Right atrium auricular region (tissue), 2 donors: ENCODE data around the gene TTLL6. TPM values are rescaled to one million over a fixed set of nuclear protein-coding genes. Genes with fewer than 3 reads are reported as not detected.

Experiments used
- DNase-seq: peaks from one replicate; pipeline ENCODE4 v3.0.0-alpha.2; 2019; ENCODE audit warnings: low spot score
- H3K27ac ChIP-seq, 2 donors: fragments of 200-600 bp; sonication (generic); 1 replicate in 1 of 2; 2 replicates in 1 of 2; pipeline ENCODE4 v1.5.1; 2016 to 2019
- H3K27me3 ChIP-seq, 2 donors: fragments of 200-600 bp; sonication (generic); one replicate each; pipeline versions ENCODE4 v1.5.1 to v1.6.0; 2017 to 2019
- H3K36me3 ChIP-seq: fragments of 200-600 bp; sonication (generic); one replicate; pipeline ENCODE4 v1.5.1; 2016
- H3K4me1 ChIP-seq, 2 donors: fragments of 200-600 bp; sonication (generic); one replicate each; pipeline versions ENCODE4 v1.5.1 to v1.6.0; 2017 to 2019
- H3K4me3 ChIP-seq, 2 donors: fragments of 200-600 bp; sonication (generic); 1 replicate in 1 of 2; 2 replicates in 1 of 2; pipeline ENCODE4 v1.5.1; 2017 to 2019; ENCODE audit warnings: mild to moderate bottlenecking in 1 of 2, moderate library complexity in 1 of 2
- H3K9me3 ChIP-seq, 2 donors: fragments of 200-600 bp; sonication (generic); one replicate each; pipeline ENCODE4 v1.5.1; 2019
- total RNA-seq, 2 donors: library from RNA; depleted of rRNA; stranded (reverse); fragments of >200 nt; gene quantifications; one replicate each; pipeline ENCODE4 v1.1.0, GENCODE V29; 2016
- TF ChIP-seq, protein P1 (sequence below), 2 donors: fragments of 200-600 bp; sonication (generic); IDR thresholded peaks; one replicate each; pipeline ENCODE4 v1.5.1; 2019; ENCODE audit warnings: antibody characterized with exemption in 2 of 2

TTLL6 gene
- total RNA-seq, 2 donors from 2014 or later, result not detected

- Histone ChIP-seq H3K36me3 (no peaks in the 10 kb centered on the region), H3K27ac (no peak overlapping the region), H3K4me3 (no peak overlapping the region), H3K27me3 (no peaks in the 10 kb centered on the region), H3K9me3 (peaks cover 0 to 12% of the 10 kb centered on the region in 2 donors), H3K4me1 (no peaks in the 10 kb centered on the region)
- DNase-seq, result no peak
- TF ChIP-seq, protein P1, sequence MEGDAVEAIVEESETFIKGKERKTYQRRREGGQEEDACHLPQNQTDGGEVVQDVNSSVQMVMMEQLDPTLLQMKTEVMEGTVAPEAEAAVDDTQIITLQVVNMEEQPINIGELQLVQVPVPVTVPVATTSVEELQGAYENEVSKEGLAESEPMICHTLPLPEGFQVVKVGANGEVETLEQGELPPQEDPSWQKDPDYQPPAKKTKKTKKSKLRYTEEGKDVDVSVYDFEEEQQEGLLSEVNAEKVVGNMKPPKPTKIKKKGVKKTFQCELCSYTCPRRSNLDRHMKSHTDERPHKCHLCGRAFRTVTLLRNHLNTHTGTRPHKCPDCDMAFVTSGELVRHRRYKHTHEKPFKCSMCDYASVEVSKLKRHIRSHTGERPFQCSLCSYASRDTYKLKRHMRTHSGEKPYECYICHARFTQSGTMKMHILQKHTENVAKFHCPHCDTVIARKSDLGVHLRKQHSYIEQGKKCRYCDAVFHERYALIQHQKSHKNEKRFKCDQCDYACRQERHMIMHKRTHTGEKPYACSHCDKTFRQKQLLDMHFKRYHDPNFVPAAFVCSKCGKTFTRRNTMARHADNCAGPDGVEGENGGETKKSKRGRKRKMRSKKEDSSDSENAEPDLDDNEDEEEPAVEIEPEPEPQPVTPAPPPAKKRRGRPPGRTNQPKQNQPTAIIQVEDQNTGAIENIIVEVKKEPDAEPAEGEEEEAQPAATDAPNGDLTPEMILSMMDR (IDR thresholded peaks at IDR 0.05), result no peak
Measured at GRCh38 chr17:48776602-48777001, 40.4 kb downstream of the TTLL6 start.

GRCh38 chr17:48773245-48773644, 43.8 kb downstream of the TTLL6 start:
- TF ChIP-seq, protein P1 (IDR thresholded peaks at IDR 0.05), result no peak
- no peak overlapping the region for H3K4me3 ChIP-seq
- DNase-seq, result no peak
- peaks cover 0 to 5% of the 10 kb centered on the region in 2 donors for H3K9me3 ChIP-seq
- H3K36me3 ChIP-seq, result no peaks in the 10 kb centered on the region
- no peaks in the 10 kb centered on the region for H3K27me3 ChIP-seq
- no peaks in the 10 kb centered on the region for H3K4me1 ChIP-seq
- no peak overlapping the region for H3K27ac ChIP-seq

- peaks cover 0 to 4% of the 10 kb centered on the region in 2 donors for H3K9me3 ChIP-seq
- TF ChIP-seq, protein P1 (IDR thresholded peaks at IDR 0.05), result no peak
- H3K27ac ChIP-seq, result no peak overlapping the region
- no peaks in the 10 kb centered on the region for H3K36me3 ChIP-seq
- no peak for DNase-seq
- no peaks in the 10 kb centered on the region for H3K27me3 ChIP-seq
- H3K4me1 ChIP-seq, result no peaks in the 10 kb centered on the region
- no peak overlapping the region for H3K4me3 ChIP-seq
Measured at GRCh38 chr17:48770954-48771353, 46.1 kb downstream of the TTLL6 start.

DNA sequence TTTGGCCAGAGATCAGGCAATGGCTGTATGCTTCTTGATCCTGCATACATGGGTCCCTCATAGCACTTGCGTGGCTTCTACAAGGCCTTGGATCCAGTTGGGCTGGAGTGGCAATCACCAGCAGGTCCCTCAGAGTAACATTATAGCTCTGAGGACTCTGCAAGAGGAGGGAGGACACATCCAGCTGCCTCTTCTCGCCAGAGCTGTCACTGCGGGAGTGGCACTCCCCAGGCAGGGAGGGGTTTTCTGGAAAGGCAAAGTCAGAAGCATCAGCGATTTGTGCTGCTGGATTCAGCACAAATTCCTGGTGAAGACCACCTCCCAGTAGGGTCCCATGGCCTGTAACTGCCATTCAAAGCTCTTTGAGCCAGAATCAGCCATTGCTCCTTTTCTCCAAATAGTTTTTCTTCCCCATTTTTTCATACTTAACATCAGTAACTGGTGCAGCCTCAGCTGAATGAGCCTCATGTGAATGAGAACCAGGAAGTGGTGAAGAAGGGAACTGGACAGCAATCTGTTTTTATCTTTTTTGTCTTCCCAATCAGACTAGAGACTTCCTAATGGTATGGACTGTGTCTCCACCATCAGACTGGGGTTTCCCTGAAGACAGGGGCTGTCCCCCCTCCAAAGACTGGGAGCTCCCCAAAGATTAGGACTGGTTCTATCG, 47.9 kb downstream of the TTLL6 start:
- TF ChIP-seq, protein P1 (IDR thresholded peaks at IDR 0.05), result no peak
- Histone ChIP-seq H3K4me3 (no peak overlapping the region), H3K36me3 (no peaks in the 10 kb centered on the region), H3K4me1 (no peaks in the 10 kb centered on the region), H3K9me3 (no peaks in the 10 kb centered on the region), H3K27ac (no peak overlapping the region), H3K27me3 (no peaks in the 10 kb centered on the region)
- DNase-seq, result no peak

- no peak overlapping the region for H3K27ac ChIP-seq
- TF ChIP-seq, protein P1 (IDR thresholded peaks at IDR 0.05), result no peak
- no peaks in the 10 kb centered on the region for H3K4me1 ChIP-seq
- no peak overlapping the region for H3K4me3 ChIP-seq
- no peaks in the 10 kb centered on the region for H3K9me3 ChIP-seq
- H3K36me3 ChIP-seq, result no peaks in the 10 kb centered on the region
- DNase-seq, result no peak
- no peaks in the 10 kb centered on the region for H3K27me3 ChIP-seq
Measured at GRCh38 chr17:48767263-48767774, 49.7 kb downstream of the TTLL6 start.

DNA sequence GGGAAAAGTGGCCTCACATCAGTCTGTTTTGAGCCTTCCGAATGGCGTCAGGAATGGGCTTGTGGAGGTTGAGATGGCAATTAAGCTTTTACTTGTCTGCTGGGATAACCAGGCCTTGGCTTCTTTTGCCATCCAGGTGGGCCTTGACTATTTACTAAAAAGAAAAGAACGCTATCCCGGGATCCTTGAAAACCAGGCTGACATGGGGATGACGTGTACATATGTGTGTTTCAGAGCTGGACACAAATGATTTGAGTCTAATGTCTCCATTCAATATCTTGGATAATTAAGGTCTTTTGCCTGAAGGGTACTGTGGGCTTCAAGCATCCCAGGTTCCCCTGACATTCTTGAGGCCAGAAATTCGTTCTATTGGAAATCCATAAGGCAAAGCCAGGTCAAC, 55.9 kb downstream of the TTLL6 start:
- Histone ChIP-seq H3K36me3 (no peaks in the 10 kb centered on the region), H3K4me1 (no peaks in the 10 kb centered on the region), H3K4me3 (no peak overlapping the region), H3K27ac (no peak overlapping the region), H3K27me3 (peaks cover 0 to 3% of the 10 kb centered on the region in 2 donors), H3K9me3 (no peaks in the 10 kb centered on the region)
- TF ChIP-seq, protein P1 (IDR thresholded peaks at IDR 0.05), result no peak
- no peak for DNase-seq
